C4-2B (cell line): ENCODE results near the gene ANKRD34A.

Source experiments
- CTCF ChIP-seq: fragments of 450-650 bp; conservative IDR thresholded peaks from 2 replicates; pipeline ENCODE4 v1.5.1; 2017; ENCODE audit warnings: mild to moderate bottlenecking
- ZFX ChIP-seq: fragments of 450-650 bp; IDR thresholded peaks from 2 replicates; pipeline ENCODE4 v1.6.1; 2017

DNA sequence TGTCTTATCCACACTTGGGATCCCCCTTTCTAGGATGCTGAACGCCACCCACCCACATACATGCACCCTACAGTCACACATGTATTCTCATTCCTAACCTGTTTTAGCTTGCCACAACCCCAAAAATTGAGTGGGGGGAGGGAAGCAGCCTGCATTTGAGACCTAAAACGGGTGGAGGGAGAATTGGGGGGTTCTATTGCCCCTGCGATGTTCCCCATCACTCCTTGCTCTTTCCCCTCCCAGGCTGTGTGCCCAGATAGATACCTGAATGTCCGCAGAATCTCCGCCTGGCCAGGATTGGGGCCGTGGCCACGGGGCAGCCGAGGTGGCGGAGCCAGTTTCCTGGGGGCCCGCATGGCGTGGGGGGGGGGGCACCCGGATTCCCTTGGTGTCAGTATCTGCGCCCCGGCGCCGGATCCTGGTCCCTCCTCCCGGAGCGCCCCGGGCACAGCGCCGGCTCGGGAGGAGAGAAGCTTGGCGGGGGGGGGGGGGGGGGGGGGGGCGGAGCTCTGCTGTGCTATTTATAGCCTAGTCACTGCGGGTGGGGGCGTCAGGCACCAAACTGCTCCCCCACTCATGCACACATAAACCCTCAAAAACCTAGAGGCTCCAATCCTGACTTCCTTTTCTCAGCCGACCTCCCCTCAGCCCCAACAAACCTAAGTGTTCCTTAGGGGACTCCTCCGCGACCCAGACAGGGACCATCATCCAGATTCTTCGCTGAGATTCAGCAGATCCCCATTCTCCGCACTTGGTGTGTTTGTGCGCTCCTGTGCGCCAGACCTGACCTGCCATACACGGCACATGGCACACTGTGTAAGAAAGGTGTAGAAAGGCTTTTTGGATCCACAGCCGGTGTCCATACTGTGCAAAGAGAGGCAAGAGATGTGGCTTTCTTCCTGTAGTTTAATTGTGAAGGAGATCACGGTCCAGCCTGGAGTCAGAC lies 1.9 kb downstream of the ANKRD34A start:
- TF ChIP-seq CTCF (no peak), ZFX (no peak)
